GM18520 (cell line): ENCODE data around the gene CRLF2.
"Not testable (repeated sequence)": the region's sequence is repeated elsewhere in the genome, so short reads cannot be mapped to it uniquely, and the experiment has no call there.

Experiments
- ATAC-seq: cut with Tn5 transposase; IDR thresholded peaks from one replicate; pipeline ENCODE4 v1.9.1; 2021; ENCODE audit not compliant: unreplicated experiment

The CRLF2 gene

GRCh38 chrX:1212532-1212931 is at the start of gene CRLF2:
Gene CRLF2, minus strand, starts transcription at chrX:1212649. Its CDS starts 15 bp downstream, at chrX:1212634.
- no peak for ATAC-seq

GRCh38 chrX:1261771-1262170 is 49.3 kb upstream of the CRLF2 start:
- not testable (repeated sequence) for ATAC-seq

GRCh38 chrX:1261285-1261684 is 48.8 kb upstream of the CRLF2 start:
- no peak for ATAC-seq

- no peak for ATAC-seq
Measured at GRCh38 chrX:1252861-1253260, 40.4 kb upstream of the CRLF2 start.

DNA sequence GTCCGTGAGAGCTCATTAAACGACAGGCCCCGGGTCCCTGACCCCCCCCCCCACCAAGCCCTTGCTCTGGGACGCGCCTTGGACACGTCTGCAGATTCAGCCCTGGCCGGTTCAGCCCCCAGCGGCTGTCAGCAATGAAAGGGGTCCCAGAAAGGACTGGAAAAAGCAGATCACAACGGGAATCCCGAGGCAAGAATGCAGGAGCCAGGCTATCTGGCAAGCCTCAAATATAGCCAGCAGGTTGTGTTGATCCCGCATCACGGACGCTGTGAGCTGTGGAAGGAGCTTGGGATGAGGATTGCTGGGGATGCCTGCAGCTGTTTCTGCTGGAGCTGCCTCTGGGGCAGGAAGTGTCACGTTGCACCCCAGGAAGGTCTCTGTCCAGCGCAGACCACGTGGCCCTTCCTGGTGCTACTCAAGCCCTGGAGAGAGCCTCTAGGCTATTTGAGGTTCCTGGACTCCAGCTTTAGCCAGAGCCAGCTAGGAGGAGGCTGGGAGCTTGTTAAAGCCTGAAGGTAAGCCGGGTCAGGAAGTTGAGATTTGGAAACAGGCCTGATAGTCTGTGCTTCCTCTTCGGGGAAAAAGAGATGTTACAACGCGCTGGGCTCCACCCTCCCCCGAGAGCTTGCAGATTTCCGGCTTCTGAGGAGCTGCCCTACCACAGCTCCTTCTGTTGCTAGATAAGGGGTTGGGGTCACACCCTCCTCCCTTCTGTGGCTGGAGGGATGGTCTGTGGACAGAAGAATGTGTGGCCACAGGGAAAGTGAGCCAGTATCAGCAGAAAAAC is 36.8 kb upstream of the CRLF2 start:
- ATAC-seq, result no peak

- ATAC-seq, result no peak
Measured at GRCh38 chrX:1248331-1249061, 36.0 kb upstream of the CRLF2 start.

DNA sequence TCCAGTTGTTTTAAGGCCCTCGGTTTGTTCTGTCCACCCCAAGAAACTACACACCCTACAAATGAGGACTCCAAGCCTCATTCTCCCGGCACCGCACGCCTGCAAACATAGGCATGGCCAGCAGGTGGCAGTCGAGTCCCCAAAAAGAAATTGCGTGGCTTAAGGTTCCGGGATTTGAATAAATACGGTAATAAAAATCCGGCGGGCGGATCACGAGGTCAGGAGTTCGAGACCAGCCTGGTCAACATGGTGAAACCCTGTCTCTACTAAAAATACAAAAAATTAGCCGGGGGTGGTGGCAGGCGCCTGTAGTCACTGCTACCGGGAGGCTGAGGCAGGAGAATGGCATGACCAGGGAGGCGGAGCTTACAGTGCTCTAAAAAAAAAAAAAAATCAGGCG is 34.4 kb upstream of the CRLF2 start:
- ATAC-seq, result no peak

DNA sequence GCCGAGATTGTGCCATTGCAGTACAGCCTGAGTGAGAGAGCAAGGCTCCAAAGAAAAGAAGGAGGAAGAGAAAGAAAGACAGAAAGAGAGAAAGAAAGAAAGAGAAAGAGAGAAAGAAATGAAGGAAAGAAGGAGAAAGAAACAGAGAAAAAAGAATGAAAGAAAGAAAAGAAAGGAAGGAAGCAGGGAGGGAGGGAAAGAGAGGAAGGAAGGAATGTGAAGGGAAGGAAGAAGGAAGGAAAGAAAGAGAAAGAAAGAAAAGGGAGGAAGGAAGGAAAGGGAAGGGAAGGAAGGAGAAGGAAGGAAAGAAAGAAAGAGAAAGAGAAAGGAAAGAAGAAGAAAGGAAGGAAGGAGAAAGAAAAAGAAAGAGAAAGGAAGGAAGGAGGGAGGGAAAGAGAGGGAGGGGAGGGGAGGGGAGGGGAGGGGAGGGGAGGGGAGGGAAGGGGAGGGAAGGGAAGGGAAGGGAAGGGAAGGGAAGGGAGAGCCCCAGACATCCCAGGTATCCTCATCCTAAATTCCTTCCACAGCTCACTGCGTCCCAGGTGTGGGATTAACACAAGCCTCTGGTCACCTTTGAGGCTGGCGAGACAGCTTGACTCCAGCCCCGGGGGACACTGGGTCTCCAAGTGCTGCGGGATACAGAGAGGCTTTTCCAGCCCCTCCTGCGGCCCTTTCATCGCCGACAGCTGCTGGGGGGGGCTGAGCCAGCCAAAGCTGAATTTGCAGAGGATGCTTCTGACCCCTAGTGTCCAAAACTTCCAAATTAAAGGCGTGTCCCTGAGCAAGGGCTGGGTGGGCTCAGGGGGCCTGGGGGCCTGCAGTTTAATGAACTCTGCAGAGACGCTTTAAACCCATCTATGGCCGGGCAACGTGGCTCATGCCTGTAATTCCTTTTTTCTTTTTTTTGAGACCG is 32.0 kb upstream of the CRLF2 start:
- ATAC-seq, result no peak

DNA sequence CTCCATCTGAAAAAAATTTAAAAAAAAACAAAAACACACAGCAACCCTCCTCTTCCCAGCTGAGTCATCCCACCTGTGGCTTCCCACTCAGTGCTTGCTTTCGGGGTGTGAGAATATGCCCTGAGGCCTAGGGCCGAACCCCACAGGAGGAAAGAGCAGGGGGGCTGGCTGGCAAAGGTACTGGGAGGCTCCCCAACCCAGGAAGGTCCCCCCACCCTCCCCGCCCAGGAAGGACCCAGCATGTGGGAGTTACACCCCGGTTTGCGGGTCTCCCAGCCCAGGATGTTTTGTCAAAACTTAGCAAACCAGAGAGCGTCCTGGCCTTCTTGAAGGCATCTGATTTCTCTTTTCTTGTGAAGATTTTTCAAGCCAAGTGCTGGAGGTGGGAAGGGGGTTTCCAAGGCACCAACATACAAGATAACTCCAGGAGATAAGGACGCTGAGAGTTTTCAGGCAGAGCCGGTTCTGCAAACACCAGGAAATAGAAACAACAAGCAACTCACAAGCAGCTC is 30.5 kb upstream of the CRLF2 start:
- ATAC-seq, result no peak

- not testable (repeated sequence) for ATAC-seq
Measured at GRCh38 chrX:1240551-1240950, 28.1 kb upstream of the CRLF2 start.

- ATAC-seq, result no peak
Measured at GRCh38 chrX:1239681-1240142, 27.3 kb upstream of the CRLF2 start.

- no peak for ATAC-seq
Measured at GRCh38 chrX:1231850-1232465, 19.5 kb upstream of the CRLF2 start.

DNA sequence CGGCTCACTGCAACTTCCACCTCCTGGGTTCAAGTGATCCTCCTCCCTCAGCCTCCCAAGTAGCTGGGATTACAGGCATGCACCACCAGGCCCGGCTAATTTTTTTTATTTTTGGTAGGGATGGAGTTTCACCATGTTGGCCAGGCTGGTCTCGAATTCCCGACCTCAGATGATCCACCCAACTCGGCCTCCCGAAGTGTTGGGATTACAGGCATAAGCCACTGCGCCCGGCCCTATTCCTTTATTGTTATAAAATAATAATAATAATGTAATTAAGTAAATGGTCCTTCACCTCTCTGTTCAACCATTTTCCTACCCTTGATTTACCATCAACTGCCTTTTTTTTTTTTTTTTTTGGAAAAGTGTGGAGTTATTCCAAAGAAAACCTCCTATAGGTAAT is 15.7 kb upstream of the CRLF2 start:
- ATAC-seq, result not testable (repeated sequence)

DNA sequence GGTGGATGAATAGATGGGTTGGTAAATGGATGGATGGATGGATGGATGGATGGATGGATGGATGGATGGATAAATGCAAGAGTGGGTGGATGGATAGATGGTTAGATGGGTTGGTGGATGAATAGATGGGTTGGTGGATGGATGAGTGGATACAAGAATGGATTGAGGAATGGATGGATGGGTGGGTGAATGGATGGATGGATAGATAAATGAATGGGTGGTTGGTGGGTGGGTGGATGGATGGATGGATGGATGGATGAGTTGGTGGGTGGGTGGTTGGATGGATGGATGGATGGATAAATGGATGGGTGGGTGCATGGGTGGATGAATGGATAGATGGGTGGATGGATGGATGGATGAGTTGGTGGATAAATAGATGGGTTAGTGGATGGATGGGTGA is 13.8 kb upstream of the CRLF2 start:
- ATAC-seq, result no peak

GRCh38 chrX:1224954-1225353 is 12.5 kb upstream of the CRLF2 start:
- ATAC-seq, result no peak

DNA sequence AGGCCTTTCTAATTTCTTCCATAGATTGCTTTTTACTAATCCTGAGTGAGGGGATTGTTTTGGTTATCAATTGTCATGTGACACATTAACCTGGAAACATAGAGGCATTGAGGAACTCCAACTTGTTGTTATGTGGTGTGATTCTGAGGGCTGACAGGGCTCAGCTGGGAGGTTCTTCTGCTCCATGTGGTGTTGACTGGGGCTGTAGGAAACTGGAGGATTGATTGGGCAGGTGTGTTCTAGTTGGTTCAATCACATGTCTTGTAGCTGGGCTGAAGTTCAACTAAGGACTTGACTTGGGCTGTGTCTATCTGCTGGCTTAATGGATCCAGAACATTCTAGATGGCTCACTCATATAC is 10.8 kb upstream of the CRLF2 start:
- no peak for ATAC-seq

DNA sequence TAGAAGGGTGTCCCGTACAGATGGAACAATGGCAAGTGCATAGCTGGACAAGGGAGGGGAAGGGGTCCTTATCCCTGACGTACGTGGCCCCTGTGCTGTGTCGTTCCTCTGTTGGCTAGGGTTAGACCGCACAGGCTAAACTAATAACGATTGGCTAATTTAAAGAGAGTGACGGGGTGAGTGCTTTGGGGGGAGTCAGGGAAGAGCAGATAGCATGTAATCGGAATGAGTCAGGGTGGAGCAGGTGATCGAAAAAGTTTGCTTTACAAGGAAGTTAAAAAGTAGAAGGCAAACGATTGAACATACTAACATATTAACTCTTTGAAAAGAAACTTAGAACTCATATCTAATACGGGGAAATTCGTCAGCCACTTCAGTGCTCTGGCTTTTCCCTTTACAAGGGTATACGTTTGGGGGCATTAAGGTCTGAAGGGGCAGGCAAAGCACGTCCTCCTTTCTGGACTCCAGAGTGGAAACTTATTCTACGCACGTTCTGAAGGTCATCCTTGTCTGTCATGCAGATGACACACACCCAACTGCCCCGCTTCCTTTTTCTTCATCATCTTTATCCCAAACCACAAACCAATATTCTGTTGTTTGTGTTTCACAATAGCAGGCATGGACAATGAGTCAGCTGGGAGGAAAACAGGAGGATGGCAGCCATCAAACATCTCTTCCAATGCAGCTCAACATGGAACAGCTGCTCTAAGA is 10.2 kb upstream of the CRLF2 start:
- ATAC-seq, result no peak

GRCh38 chrX:1221296-1221845 is 8.9 kb upstream of the CRLF2 start:
- no peak for ATAC-seq

DNA sequence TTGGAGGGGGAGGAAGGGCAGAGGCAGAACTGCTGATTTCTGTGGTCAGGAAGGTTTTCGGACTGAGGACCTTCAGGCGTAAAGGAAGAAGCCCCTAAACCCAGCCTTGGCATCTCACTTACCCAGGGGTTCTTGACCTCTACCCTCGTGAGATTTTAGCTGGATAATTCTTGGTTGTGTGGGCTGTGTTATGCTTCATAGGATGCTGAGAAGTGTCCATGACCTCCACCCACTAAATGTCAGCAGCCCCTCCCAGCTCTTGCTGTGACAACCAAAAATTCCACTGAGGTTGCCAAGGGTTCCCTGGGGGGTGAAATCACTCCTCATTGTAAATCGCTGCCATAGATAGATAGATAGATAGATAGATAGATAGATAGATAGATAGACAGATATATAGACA is 5.8 kb upstream of the CRLF2 start:
- no peak for ATAC-seq
